NB4 (cell line): Measurements from ENCODE around the gene CENPX.

Experiments used
- MYC ChIP-seq: IDR thresholded peaks from 2 replicates; pipeline ENCODE4 v1.6.1; 2011; ENCODE audit warnings: low read depth, low read length
- POLR2A ChIP-seq: IDR thresholded peaks from 2 replicates; pipeline ENCODE4 v1.6.1; 2011; ENCODE audit warnings: mild to moderate bottlenecking; ENCODE audit not compliant: insufficient read length; ENCODE audit errors: extremely low read depth
- TF ChIP-seq, protein P1 (sequence below): IDR thresholded peaks from one replicate; pipeline ENCODE4 v1.5.1; 2012; ENCODE audit warnings: low read depth, low read length
- TF ChIP-seq, protein P2 (sequence below): IDR thresholded peaks from 2 replicates; pipeline ENCODE4 v1.6.1; 2011; ENCODE audit warnings: low read depth, low read length

DNA sequence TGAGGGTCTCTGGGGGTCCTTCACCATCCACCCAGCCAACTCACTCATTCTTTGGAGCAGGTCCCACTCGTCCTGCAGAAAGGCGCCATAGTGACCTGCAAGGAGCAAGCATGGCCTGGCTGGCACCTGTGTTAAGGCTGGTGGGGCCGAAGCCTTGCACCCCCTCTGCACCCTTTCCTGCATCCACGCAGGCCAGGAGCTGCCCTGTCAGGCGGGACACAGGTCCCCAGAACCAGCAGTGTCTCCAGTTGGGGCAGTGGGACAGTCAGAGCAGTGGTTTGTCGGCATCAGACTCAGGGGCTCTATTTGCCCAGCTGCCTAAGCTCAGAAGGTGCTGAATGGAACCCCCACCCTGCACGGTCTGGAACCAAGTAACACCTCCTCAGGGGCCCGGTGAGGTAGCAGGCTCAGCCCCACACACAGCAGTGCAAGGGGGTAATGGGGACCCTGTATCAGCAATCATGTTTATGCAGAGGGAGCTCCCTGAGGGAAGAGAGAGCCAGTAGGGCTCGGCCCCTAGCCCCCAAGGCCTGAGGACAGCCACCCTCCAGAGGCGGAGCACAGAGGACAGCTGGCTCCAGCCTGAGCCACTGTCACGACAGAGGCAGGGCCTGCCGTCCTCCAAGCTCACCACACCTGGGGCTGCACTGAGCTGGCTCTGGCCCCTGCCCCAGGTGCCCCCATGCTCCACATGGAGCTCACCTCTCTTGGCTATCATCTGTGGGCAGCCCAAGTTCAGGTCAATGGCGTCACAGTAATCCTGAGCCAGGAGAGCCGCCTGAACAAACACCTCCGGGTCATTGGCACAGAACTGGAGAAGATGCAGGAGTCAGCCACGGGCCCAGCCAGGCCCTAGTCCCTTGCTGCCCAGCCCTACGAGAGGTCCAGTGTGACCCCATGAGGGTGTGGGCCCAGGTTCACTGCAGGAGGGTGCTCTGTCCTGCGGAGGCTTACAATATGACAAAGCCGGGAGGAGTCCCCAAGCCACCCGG, 41.0 kb upstream of the CENPX start:
- TF ChIP-seq, protein P1, sequence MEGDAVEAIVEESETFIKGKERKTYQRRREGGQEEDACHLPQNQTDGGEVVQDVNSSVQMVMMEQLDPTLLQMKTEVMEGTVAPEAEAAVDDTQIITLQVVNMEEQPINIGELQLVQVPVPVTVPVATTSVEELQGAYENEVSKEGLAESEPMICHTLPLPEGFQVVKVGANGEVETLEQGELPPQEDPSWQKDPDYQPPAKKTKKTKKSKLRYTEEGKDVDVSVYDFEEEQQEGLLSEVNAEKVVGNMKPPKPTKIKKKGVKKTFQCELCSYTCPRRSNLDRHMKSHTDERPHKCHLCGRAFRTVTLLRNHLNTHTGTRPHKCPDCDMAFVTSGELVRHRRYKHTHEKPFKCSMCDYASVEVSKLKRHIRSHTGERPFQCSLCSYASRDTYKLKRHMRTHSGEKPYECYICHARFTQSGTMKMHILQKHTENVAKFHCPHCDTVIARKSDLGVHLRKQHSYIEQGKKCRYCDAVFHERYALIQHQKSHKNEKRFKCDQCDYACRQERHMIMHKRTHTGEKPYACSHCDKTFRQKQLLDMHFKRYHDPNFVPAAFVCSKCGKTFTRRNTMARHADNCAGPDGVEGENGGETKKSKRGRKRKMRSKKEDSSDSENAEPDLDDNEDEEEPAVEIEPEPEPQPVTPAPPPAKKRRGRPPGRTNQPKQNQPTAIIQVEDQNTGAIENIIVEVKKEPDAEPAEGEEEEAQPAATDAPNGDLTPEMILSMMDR, result no peak
- TF ChIP-seq POLR2A (no peak), MYC (no peak)
- TF ChIP-seq, protein P2, sequence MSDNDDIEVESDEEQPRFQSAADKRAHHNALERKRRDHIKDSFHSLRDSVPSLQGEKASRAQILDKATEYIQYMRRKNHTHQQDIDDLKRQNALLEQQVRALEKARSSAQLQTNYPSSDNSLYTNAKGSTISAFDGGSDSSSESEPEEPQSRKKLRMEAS, result no peak
